HL-60 (cell line): Measurements from ENCODE around the gene ADGRA1.

Experiments used
- POLR2AphosphoS5 ChIP-seq: IDR thresholded peaks from 2 replicates; pipeline ENCODE4 v1.6.1; 2012; ENCODE audit warnings: low read depth
- TF ChIP-seq, protein P1 (sequence below): IDR thresholded peaks from one replicate; pipeline ENCODE4 v1.5.1; 2011; ENCODE audit warnings: low read length, control low read depth, inconsistent platforms; ENCODE audit not compliant: insufficient read depth

- TF ChIP-seq, protein P1, sequence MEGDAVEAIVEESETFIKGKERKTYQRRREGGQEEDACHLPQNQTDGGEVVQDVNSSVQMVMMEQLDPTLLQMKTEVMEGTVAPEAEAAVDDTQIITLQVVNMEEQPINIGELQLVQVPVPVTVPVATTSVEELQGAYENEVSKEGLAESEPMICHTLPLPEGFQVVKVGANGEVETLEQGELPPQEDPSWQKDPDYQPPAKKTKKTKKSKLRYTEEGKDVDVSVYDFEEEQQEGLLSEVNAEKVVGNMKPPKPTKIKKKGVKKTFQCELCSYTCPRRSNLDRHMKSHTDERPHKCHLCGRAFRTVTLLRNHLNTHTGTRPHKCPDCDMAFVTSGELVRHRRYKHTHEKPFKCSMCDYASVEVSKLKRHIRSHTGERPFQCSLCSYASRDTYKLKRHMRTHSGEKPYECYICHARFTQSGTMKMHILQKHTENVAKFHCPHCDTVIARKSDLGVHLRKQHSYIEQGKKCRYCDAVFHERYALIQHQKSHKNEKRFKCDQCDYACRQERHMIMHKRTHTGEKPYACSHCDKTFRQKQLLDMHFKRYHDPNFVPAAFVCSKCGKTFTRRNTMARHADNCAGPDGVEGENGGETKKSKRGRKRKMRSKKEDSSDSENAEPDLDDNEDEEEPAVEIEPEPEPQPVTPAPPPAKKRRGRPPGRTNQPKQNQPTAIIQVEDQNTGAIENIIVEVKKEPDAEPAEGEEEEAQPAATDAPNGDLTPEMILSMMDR = no peak
- TF ChIP-seq POLR2AphosphoS5 = no peak
These were observed 66.7 kb downstream of the ADGRA1 start for GRCh38 chr10:133154411-133154810.
